GM18526 (cell line): ENCODE results near the gene NOTCH2.

ENCODE experiments used
- POLR2A ChIP-seq: IDR thresholded peaks from 3 replicates; pipeline ENCODE4 v1.6.1; 2011; ENCODE audit not compliant: insufficient read length; ENCODE audit errors: extremely low read depth

NOTCH2 gene

DNA sequence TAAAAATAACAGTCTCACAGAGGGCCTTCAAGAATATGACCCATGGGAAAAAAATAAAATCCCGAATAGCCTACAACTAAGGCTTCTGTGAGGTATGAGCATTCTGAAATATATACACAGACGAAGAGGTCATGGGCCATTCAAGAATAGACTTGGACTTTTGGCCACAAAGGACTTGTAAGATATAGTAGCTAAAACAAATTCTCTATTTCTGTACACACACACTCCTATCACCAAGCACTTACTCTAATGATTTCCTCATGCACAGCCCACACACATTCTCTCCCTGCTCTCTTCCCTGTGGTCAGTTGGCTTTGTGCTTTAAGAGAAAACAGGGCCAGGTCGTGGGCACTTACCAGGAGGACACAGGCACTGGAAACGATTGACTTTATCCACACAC, 103.4 kb downstream of the NOTCH2 start:
- TF ChIP-seq POLR2A, result no peak

DNA sequence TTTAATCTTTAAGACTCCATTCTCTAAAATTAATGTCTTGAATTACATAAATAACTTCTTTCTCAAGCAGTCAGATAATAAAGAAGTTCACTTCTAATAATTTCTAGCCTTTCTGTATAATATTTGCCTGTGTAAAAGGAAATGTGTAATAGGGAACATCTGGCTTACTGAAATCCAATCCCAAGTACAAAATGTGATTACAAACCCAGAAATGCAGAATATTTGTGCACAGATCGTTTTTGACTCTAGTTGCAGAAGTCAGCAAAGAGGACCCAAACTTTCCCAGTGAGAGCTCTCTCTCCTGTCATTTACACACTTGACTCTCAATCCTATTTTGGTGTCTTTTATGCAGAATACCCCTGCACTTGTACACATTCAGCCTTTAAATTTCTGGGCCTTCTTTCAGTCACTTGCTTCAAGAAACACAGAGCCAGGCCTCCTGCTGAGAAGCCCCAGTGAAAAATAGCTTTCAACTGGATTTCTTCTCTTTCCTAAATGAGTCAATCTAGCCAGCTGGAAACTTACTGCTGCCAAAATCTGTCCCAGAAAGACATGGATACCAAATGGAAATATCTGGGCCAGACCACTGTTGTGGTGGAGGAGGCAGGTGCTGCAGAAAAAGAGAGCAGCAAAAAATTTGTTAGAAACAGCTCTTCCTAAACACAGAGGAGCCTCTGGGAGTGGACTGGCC, 104.6 kb downstream of the NOTCH2 start:
- TF ChIP-seq POLR2A, result no peak

DNA sequence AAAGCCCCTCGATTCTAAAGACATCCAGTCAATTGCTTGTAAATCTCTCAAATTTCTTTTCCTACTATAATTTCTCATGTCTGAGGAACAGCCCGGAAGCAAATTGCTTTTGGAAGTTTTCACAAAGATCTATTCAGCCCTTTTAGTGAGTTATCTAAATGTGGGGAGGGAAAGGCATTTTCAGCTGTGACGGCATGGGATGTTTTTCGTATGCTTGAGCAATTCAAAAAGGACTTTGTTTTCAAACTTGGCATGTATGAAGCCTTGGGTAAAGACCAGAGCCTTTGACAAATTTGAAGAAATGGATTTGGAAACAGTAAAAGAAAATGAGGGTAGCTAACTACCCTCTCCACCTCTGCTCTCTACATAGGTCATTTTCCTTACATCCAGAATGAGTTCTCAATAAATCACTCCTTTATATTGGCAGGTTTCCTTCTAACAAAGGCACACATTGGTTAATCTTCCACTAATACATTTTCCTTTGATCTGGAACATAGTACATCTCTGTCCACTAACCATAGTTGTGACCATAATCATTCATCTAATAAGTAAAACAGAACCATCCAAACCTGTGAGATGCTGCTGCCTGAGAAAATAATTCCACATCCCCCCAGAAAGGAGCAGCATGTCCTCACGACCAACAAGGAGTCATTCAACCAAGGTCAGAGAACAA, 107.0 kb downstream of the NOTCH2 start:
- TF ChIP-seq POLR2A, result no peak

DNA sequence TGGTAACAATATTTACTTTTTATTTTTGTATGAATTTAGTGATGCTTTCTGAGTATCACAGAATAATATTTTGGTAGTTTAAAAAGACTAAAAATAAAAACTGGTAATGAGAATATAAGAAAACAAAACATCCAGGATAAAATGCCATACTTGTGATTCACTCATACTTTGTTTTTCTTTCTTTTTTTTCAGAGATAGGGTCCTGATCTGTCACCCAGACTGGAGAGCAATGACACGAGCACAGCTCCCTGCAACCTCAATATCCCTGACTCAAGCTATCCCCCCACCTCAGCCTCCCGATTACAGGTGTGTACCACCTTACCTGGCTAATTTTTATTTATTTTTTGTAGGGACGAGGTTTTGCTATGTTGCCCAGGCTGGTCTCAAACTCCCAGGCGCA, 109.0 kb downstream of the NOTCH2 start:
- TF ChIP-seq POLR2A, result no peak

DNA sequence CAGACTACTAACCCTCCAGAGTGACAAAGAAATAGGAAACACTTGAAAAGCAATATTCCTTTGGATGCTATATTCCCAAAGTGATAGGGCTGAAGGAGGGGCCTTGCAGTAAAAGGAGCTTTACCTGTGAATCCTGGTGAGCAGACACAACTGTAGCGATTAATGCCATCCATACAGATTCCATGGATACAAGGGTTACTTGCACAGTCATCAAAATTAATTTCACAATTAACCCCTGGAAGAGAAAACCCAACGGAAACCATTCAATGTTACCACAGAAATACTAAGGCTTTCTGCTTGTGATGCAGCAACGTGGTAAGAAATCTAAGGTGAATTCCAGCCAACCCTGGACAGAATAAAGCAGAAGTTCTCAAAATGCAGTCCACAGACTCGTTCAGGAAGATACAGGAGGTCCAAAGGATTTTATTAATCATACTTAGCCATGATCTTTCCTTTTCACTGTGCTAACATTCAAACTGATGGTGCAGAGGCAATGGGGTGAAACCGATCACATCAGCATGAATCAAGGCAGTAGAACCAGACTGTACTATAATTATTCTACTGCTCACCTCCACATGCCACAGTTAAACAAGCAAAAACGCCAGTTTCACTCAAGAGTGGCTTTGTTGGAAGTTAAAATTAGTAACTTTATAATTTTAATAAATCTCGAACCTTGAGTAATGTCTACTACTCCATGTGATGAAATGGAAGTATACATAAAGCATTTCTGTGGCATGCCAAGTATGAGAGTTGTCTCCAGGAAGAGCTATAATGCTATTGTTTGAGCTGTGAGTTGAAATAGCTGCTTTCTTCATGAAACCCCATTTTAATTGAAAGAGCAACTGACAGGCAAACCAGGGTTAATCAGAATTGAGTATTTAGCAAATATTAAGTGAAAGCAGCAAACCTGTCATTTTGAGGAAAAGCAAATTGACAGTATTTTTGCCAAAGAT, 109.9 kb downstream of the NOTCH2 start:
- TF ChIP-seq POLR2A, result no peak

DNA sequence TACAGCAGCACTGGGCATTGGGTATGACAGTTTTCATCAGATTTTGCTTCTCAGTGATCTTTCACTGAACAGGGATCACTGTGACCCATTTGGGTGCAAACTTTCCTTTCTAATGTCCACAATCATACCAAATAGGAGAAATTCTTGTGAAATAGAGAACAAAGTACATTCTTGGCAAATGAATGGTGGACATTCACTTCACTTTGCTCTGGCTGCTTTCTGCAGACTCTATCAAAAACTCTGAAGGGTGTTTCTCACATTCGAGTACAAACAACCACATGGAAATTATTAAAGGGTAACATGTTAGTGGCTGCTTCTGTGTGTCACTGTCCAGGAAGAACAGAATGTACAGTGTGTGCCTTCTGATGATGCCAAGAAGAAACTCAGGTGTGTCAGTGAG, 111.2 kb downstream of the NOTCH2 start:
- TF ChIP-seq POLR2A, result no peak

DNA sequence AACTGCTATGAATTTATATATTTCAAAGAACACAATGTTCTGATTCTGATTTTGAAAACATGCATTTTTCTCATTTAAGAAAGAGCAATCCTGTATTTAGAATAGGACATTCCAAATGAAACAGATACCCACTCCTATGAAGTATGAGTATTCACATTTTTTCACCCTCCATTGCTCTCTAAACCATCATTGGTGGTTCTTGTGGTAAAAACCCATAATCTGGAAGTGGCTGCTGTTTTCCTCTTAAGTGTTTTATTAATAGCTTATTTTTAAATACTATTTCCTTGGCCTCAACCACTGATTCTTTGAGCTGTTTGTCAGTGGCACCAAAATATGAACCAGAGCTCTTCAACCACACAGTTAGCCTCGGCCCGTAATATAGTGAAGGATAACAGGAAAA, 113.2 kb downstream of the NOTCH2 start:
- TF ChIP-seq POLR2A, result no peak

DNA sequence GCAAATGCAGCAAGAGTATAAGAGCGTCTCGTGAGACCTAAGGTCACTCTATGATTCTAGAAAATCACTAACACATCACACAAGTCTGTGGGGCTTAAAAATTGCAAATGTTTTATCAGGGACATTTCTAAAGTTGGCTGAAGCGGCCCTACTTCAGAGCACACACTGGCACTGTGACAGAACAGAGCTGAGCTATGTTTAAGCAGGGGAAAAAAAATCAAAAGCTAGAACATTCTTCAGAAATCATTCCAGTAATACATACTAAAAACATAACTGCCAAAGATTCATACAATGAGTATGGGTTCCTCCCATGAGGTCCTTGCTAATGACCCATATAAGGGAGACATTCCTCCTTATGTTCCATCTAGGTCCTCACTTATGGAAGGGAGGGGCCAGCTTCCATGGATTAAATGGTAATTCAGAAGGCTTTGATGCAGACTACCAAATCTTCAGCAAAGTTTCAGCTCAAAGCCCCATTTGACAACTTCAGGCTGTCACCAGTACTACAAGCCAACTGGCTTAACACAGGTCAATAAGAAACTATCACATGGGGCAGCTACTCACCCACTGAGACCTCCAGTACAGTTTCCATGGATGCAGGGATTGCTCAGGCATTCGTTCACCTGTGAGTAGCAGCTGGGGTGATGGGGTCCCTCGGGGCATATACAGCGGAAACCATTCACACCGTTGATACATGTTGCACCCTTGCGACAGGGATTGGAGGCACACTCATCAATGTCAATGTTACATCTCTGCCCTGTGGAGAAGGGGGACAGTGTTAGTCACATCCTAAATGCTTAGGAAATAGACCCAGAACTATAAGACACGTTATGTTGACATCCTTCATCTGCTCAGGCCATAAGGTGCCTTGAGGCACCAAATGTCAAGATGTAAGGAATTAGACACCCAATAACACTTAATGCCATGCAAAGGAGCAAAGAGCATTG, 114.7 kb downstream of the NOTCH2 start:
- no peak for TF ChIP-seq POLR2A

DNA sequence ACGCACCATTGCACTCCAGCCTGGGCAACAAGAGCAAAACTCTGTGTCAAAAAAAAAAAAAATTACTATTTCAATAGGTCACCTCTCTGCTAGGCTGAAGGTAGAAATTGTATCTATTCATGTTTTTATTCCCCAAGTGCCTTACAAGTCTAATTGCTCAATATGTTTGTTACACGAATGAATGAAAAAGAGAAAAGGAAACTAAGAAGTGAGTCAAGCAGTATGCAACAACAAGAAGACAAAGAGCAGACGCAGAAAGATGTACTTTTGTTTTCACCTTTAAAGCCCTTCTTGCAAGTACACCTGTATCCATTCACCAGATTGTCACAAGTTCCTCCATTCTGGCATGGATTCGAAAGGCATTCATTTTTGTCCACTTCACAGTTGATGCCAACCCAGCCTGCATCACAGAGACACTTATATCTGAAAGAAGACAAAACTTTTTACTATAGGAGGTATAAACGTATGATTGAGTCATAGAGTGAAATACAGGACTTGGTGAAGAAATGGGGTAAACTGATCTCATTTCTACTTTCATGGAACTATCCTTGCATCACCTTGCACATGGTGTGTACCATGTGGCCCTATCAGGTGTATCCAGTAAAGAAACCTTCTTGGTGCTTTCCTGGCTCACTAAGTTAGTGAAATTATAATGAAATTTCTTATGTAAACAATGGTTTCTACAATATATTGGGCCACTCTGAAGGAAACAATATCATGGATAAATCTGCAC, 116.0 kb downstream of the NOTCH2 start:
- no peak for TF ChIP-seq POLR2A

DNA sequence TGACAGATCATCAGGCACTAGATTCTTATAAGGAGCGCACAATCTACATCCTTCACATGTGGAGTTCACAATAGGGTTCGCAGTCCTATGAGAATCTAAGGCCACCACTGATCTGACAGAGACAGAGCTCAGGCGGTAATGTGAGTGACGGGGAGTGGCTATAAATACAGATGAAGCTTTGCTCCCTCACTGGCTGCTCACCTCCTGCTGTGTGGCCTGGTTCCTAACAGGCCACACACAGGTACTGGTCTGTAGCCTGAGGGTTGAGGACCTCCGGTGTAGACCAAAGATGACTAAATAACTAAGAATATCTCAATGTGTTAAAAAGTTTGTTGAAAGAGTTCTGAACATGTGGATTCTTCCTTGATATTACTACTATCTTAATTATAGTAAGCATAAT, 117.0 kb downstream of the NOTCH2 start:
- no peak for TF ChIP-seq POLR2A

DNA sequence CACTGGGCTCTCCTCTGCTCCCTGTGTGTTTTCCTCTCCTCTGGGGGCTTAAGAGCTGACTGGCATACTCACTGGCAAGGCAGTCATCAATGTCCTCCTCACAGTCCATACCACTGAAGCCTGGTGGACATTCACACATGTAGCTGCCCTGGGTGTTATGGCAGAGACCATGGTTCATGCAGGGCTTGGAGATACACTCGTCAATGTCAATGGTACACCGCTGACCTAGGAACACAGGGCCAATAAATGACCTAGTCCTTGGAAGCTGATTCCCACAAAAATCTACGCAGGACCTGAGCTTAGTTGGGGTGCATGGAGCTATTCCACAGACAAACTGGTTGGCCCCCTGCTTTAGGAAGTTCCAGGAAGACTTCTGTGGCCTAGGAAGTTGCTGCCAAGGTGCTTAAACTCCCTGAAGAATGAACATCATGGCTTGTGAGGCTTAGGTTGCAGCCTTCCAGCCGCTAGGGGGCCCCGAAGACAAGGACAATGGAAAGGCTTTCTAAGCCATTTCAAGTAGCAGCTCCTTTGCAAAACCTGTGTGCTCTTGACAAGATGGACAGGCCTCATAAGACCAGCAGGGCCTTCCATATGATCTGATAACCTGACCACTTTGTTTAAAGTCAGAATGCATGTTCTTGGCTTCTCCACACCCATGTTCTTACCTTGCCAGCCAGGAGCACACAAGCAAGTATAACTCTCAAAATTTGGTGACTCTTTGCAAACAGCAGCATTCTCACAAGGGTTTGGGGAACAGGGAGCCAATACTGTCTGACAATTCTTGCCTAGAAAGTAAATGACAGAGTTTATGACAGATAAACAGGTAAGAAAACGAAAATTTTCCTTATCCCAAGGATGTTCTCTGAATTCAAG, 120.9 kb downstream of the NOTCH2 start:
- TF ChIP-seq POLR2A, result no peak

DNA sequence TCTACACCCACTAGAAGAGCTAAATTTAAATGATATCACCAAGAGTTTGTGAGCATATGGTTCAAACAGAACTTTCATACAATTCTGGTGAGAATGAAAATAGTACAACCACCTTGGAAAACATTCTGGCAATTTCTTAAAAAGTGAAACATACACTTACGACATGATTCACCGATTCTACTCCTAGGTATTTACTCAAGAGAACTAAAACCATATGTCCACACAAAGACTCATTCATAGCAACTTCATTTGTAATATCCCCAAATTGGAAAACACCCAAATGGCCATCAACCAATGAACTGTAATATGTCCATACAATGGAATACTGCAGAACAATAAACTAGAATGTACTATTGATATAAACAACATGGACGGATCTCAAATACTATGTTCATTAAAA, 122.0 kb downstream of the NOTCH2 start:
- TF ChIP-seq POLR2A, result no peak

DNA sequence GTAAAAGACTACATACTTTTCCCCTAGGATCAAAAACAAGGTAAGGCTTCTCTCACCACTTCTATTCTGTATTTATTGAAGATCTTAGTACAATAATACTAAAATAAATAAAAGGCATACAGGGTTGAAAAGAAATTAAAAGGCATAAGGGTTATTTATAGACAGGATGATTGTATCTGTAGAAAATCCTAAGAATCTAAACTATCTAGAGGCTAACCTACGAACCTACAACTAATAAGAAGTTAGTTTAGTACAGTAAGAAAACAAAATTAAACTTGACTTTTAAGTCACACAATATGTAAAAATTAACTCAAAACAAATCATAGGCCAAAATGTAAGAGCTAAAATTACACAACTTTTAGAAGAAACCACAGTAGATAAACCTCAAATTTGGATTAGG, 122.7 kb downstream of the NOTCH2 start:
- no peak for TF ChIP-seq POLR2A
